Measurements from ENCODE around the gene CIAPIN1.

The CIAPIN1 gene

GRCh38 chr16:57413733-57414132 lies 33.5 kb downstream of the CIAPIN1 start:
- TF ChIP-seq CTCF (IDR thresholded peaks at IDR 0.05; ENCODE audit: borderline replicate concordance, extremely low read depth, low read length, poor library complexity, severe bottlenecking) (no peak), EZH2 (IDR thresholded peaks at IDR 0.05; ENCODE audit: borderline replicate concordance, low read depth, low read length, severe bottlenecking) (no peak)
- no peak overlapping the region for H2AFZ ChIP-seq (ENCODE audit: low read depth, low read length)
- no peaks in the 10 kb centered on the region for H3K36me3 ChIP-seq (ENCODE audit: insufficient read depth, low read length)
- no peak overlapping the region for H3K4me3 ChIP-seq (ENCODE audit: low read depth in 1 of 2, low read length in 2 of 2)
- DNase-seq (no peak), ATAC-seq (ENCODE audit: insufficient read depth, low read depth) (no peak)
- no peaks in the 10 kb centered on the region for H3K79me2 ChIP-seq (ENCODE audit: insufficient read depth, low read length)
- H3K9ac ChIP-seq (ENCODE audit: low read depth, low read length), result no peak overlapping the region
- peaks cover 10% of the 10 kb centered on the region for H3K4me1 ChIP-seq (ENCODE audit: insufficient read depth, low read length)
- no peaks in the 10 kb centered on the region for H3K27me3 ChIP-seq (ENCODE audit: insufficient read depth, low read length, poor library complexity)
- H3K9me3 ChIP-seq (ENCODE audit: insufficient read depth, low read length, severe bottlenecking), result no peaks in the 10 kb centered on the region
- H4K20me1 ChIP-seq (ENCODE audit: insufficient read depth, low read length), result no peaks in the 10 kb centered on the region
- H3K4me2 ChIP-seq (ENCODE audit: insufficient read depth, low read length), result no peak overlapping the region
- H3K27ac ChIP-seq (ENCODE audit: low read length), result no peak overlapping the region

GRCh38 chr16:57413301-57413730 lies 33.9 kb downstream of the CIAPIN1 start:
- ATAC-seq (ENCODE audit: insufficient read depth, low read depth), result no peak
- Histone ChIP-seq H3K9ac (ENCODE audit: low read depth, low read length) (no peak overlapping the region), H3K79me2 (ENCODE audit: insufficient read depth, low read length) (no peaks in the 10 kb centered on the region), H3K27ac (ENCODE audit: low read length) (no peak overlapping the region), H3K4me3 (ENCODE audit: low read depth in 1 of 2, low read length in 2 of 2) (no peak overlapping the region), H2AFZ (ENCODE audit: low read depth, low read length) (no peak overlapping the region), H3K4me2 (ENCODE audit: insufficient read depth, low read length) (no peak overlapping the region), H3K36me3 (ENCODE audit: insufficient read depth, low read length) (no peaks in the 10 kb centered on the region), H3K4me1 (ENCODE audit: insufficient read depth, low read length) (peaks cover 9% of the 10 kb centered on the region), H4K20me1 (ENCODE audit: insufficient read depth, low read length) (no peaks in the 10 kb centered on the region), H3K27me3 (ENCODE audit: insufficient read depth, low read length, poor library complexity) (no peaks in the 10 kb centered on the region), H3K9me3 (ENCODE audit: insufficient read depth, low read length, severe bottlenecking) (no peaks in the 10 kb centered on the region)
- TF ChIP-seq CTCF (IDR thresholded peaks at IDR 0.05; ENCODE audit: borderline replicate concordance, extremely low read depth, low read length, poor library complexity, severe bottlenecking) (no peak), EZH2 (IDR thresholded peaks at IDR 0.05; ENCODE audit: borderline replicate concordance, low read depth, low read length, severe bottlenecking) (no peak)
- no peak for DNase-seq

DNA sequence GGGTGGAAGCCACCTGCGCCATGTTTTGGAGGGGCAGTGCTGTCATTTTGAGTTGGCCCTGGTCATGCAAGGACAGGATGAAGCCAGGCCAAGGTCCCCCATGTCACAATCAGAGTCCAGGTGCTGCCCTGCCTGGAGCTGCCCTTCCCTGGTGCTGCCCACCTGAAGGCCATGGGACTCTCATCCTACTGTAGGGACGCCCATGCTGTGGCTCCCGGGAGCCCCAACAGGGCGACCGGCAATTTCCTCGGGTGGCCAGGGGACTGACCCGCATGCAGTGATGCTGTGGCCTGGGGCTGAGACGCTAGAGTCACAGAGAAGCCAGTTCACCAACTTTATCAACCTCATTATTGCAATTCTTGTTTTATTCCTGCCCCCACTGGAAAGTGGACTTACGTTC lies 34.6 kb downstream of the CIAPIN1 start:
- Histone ChIP-seq H3K27me3 (ENCODE audit: insufficient read depth, low read length, poor library complexity) (no peaks in the 10 kb centered on the region), H3K4me2 (ENCODE audit: insufficient read depth, low read length) (no peak overlapping the region), H3K4me3 (ENCODE audit: low read depth in 1 of 2, low read length in 2 of 2) (no peak overlapping the region), H2AFZ (ENCODE audit: low read depth, low read length) (no peak overlapping the region), H3K36me3 (ENCODE audit: insufficient read depth, low read length) (no peaks in the 10 kb centered on the region), H3K9me3 (ENCODE audit: insufficient read depth, low read length, severe bottlenecking) (no peaks in the 10 kb centered on the region), H3K4me1 (ENCODE audit: insufficient read depth, low read length) (peaks cover 9% of the 10 kb centered on the region), H3K9ac (ENCODE audit: low read depth, low read length) (no peak overlapping the region), H3K27ac (ENCODE audit: low read length) (no peak overlapping the region), H4K20me1 (ENCODE audit: insufficient read depth, low read length) (no peaks in the 10 kb centered on the region), H3K79me2 (ENCODE audit: insufficient read depth, low read length) (no peaks in the 10 kb centered on the region)
- DNase-seq (no peak), ATAC-seq (ENCODE audit: insufficient read depth, low read depth) (no peak)
- TF ChIP-seq EZH2 (IDR thresholded peaks at IDR 0.05; ENCODE audit: borderline replicate concordance, low read depth, low read length, severe bottlenecking), result no peak
- TF ChIP-seq CTCF (IDR thresholded peaks at IDR 0.05; ENCODE audit: borderline replicate concordance, extremely low read depth, low read length, poor library complexity, severe bottlenecking), result no peak
